ENCODE measurements around the gene MBD3L2.
"Not testable (repeated sequence)": the region's sequence is repeated elsewhere in the genome, so short reads cannot be mapped to it uniquely, and the experiment has no call there.

GRCh38 chr19:7040079-7040478, 9.0 kb upstream of the MBD3L2 start, which contains the start of gene MBD3L4:
- not testable (repeated sequence) for TF ChIP-seq CTCF, POLR2A (IDR thresholded peaks at IDR 0.05)

Data from thyroid gland (tissue), 4 donors.